ENCODE results near the gene FOXJ3.

GRCh38 chr1:42228938-42229337 lies 106.1 kb downstream of the FOXJ3 start:
- TF ChIP-seq POLR2A (IDR thresholded peaks at IDR 0.05; ENCODE audit: insufficient read depth in 1 of 2, low read depth in 2 of 2, low read length in 2 of 2) (no peak), ZNF276 (CRISPR knock-in tag; IDR thresholded peaks at IDR 0.05; ENCODE audit: low read depth) (no peak), REST (IDR thresholded peaks at IDR 0.05; ENCODE audit: borderline replicate concordance in 1 of 2, low read depth in 1 of 2, low read length in 2 of 2) (no peak), NFRKB (IDR thresholded peaks at IDR 0.05) (no peak), ATF3 (CRISPR knock-in tag; IDR thresholded peaks at IDR 0.05) (no peak)
